ENCODE measurements around the gene SRGAP3.

SRGAP3 gene

DNA sequence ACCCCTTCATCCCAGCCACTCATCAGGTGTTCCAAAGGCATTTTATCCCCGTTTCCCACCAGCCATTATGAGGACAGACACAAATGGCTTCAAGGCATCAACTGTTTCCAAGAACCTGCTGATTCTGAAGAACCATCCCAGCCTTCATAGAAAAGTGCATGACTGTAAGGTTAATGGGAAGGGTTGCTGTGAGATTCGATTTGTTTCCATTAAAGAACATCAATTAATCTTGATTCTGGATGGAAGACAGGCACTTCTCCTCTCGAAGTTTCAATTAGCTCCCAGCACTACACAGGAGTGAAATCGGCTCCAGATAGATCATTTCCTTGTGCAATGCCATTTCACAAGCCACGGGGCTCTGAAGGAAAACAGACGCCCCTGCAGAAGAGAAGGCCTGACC lies 25.8 kb downstream of the SRGAP3 start:
- no peak for DNase-seq

DNA sequence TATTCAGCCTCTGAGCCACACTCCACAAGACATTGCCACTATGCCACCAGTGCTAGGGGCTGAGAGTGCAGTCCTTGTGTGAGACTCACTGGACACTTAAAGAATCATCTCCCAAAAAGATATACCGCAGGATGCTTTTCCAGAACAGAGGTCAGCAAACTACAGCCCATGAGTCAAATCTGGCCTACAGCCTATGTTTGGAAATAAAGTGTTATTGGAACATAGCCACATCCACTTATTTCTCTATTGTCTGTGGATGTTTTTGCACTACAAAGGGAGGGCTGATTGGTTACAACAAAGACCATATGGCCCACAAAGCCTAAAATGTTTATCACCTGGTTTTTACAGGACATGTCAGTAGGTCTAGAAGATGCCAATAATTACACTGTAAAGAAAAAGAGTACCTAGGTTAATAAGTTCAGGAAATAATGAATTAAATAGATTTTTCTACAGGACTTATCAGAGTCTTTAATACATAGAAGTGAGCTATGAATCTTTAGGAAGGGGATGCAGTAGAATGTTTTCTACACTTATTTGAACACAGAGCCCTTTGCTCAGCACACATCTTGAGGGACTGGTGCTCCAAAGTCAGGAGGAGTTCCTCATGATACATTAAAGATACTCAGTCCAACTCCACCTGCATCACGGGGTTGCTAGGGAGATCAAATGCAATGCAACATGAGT lies 26.3 kb downstream of the SRGAP3 start:
- no peak for DNase-seq

DNA sequence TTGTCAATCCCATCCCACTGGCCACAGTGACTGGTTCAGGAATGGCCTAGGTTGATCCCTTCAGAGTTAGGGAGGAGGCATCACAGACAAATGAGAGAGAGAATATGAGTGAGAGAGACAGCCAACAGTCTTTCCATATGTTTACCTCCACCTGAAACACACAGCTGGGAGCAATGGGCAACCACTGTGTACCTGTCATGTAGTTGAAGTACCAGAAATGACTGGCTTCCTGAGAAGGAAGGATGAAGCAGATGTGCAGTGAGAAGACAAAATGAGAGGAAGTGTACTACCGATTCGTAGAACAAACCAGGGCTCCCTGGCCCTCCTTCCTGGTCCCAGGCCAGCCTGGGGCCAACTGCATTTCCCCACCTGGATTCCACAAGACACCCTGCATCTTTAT lies 27.4 kb downstream of the SRGAP3 start:
- DNase-seq = no peak

DNA sequence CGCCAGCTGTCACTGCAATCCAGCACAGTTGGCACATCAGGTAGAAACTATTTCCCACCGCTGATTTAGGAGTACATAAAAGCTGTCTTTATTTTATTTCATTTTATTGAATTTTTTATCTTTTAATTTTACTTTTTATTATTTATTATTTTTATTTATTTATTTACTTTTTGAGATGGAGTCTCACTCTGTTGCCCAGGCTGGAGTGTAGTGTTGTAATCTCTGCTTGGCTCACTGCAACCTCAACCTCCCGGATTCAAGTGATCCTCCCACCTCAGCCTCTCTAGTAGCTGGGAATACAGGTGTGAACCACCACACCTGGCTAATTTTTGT lies 31.0 kb downstream of the SRGAP3 start:
- no peak for DNase-seq

DNA sequence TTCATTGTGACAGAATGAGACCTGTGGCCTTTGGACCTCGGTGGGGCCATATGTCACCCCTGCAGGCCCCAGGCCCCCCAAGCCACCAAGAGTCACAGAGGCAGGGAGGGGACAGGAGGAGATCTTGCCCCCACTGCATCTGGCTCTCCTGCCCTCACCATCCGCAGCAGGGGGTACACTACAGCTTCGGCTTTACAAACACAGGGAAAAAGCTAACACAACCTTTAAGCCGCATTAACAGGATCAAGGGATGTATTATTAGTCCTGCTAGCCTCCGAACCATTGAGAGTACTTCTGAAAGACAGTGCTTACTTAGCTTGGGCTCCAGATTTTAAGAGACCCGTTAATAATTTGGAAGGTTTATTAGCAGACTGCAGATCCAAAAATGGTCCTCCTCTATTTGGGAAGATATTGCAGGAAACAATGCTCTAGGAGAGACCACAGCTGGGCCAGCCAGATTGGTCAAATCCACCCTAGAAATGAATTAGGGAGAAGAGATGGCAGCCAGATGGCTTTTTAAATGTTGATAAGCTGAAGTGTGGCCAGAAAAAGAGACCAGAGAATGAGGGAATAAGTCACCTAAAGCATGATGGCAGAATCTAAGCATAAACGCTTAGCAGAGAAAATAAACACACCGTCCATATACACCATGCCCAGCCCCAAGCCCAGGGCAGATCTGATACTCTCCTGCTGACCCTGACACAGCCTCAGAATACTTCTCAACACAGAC lies 31.5 kb downstream of the SRGAP3 start:
- no peak for DNase-seq

DNA sequence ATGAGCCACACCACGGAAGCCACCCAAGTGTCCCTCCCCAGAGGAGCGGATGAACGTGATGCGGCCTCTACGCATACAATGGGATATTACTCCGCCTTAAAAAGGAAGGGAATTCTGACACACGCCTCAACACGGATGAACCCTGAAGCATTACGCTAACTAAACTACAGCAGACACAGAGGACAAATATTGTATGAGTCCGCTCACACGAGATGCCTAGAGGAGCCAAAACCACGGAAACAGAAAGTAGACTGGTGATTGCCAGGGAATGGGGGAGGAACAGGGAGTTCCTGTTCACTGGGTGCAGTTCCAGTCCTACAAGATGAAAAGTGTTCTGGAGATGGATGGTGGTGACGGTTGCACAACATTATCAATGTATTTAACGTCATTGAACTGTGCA lies 32.7 kb downstream of the SRGAP3 start:
- DNase-seq = no peak

DNA sequence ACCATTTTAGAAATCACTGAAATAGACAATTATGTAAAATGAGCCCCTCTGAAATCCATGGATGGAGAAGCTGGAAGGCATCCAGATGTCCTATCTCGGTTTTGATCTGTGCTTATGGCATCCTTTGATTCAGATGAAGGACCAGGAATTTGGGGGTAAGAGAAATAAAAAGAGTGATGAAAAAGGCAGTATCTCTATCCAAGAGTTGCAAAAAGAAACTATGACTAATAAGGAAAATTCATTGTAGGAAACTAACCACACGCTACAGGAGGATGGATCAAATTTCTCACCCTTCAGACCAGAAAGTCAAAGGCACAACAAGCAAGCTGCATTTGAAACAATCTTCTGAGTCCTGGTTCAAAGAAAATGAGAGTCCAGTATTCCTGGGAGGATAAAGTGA lies 34.8 kb downstream of the SRGAP3 start:
- DNase-seq = no peak

DNA sequence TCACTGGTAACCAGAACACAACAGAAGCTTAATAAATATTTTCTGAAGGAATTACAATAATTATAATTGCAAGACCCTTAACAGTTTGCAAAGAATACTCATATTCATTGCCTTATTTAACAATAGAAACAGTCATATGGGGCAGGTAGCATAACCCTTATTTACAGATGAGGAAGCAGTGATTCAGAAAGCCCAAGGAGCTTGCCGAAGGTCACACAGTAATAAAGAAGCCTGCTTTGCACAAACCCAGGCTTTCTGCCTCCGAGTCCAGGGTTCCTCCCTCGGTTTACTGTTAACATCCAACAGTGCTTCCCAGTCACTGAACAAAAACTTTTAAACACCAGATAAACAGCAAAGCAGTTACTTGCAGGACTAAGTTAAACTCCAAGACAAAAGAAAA lies 35.3 kb downstream of the SRGAP3 start:
- DNase-seq = no peak

DNA sequence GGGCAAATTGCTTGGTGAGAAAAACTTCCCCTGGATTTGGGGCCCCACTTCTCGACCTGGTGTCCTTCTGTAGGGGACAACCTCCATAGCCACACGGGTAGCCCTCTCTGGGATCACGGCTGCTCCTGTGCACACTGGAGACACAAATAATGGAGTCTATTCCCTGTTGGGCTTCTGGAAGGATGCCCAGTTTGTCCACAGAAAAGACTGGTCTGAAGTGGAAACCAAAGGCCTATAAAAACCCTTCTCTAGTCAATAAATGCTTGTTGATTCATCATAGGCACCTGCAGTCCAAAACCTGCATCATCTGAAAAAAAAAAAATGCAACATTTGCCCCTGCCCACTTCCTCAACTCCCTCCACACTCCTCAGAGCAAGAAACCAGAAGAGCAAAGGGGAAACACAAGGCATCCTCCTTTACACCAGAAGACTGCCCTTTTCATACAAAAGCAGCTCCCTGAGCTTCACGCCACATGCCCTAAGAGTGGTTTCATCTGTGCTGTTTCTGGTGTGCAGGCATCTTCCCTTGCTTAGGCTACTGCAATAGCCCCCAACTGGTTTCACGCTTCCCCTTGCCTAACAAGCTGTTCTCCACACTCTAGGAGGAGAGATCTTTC lies 36.3 kb downstream of the SRGAP3 start:
- DNase-seq = no peak

DNA sequence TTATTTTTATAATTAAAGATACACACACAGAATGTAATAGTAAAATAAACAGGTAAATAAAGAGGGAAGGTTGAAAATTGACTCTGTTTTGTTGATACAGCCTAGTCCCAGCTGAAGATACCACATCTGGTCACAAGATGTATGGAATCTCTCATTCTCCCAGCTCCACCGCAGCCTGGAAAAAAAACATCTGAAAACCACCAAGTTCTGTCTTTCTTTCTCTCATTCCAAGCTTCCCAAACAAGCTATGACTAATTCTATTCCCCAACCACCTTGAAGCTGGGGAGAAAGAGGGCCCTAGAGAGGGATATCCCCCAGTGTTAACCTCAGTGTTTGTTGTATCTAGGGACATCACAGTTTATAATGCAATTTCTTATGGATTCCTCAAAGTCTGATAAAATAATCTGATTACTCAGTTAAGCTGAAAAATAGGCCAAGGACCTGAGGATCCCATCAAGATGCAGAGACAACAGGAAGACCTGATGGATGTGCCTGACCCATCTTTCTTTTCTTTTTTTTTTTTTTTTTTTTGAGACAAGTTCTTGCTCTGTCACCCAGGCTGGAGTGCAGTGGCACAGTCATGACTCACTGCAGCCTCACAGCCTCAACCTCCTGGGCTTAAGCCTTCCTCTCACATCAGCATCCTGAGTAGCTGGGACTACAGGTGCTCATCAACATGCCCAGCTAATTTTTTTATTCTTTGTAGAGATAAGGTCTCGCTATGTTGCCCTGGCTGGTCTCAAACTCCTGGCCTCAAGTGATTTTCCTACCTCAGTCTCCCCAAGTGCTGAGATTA lies 38.1 kb downstream of the SRGAP3 start:
- no peak for DNase-seq

DNA sequence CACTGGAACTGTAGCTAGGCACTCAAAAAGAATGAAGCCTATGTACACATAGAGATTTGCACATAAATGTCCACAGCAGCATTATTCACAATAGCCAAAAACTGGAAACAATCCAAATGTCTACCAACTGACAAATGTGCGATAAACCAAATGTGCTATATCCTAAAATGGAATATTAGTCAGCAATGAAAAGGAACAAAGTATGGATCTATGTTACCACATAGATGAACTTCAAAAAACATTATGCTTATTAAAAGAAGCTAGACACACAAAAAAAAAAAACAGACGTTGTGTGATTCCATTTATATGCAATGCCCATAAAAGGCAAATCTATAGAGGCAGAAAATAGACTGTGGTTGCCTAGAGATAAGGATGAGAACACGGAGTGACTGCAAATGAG lies 39.7 kb downstream of the SRGAP3 start:
- DNase-seq = no peak

DNA sequence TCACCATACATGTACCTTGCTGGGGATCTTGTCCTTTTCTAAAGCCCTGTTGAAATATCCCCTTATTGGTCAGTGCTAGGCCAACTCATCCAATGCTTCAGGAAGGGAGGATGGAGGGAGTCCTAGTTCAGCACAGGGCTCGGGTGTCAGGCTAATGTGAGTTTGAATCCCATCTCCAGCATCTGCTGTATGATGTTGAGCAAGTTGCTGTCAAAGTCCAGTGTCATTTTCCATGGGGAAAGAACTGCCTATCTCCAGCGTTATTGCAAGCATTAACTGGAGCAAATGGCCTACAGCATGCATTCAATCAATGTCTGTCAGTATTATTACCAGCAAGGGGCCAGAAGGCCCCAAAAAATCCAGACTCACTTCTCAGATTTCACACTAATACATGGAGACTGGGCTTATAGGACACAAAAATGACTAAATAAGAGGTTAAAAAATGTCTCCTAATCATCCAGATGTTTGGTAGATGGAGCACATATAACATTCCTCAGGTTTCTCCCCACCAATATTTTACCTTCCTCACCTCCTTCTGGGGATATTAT lies 40.8 kb downstream of the SRGAP3 start:
- DNase-seq = no peak

DNA sequence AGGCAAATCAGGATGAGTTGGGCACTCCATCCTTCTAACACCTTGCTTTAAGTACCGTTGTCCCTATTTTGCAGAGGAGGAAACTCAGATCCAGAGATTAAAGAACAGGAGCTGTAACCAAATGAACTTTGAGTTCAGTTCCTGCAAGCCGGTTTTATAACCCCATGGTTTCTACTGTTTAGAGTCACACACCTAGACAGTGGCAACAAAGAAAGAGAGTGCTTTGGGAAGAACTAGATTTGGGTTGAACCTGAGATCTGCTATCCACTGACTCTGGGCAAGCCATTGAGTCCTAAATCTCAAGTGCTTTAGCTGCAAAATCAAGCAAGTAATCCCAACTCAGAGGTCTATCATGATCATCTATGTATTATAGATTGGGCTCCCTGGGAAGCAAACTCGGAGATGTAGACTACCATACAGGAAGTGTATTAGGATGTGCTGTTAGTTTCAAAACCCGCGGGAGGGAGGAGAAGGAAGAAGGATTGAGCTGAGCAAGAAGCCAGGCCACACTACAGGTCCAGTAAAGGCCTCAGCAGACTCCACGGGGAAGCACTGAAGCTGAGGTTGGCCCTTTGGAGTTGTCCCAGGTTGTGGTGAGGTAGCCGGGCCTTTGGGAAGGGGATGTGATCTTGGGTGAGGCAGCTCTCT lies 42.2 kb downstream of the SRGAP3 start:
- no peak for DNase-seq

DNA sequence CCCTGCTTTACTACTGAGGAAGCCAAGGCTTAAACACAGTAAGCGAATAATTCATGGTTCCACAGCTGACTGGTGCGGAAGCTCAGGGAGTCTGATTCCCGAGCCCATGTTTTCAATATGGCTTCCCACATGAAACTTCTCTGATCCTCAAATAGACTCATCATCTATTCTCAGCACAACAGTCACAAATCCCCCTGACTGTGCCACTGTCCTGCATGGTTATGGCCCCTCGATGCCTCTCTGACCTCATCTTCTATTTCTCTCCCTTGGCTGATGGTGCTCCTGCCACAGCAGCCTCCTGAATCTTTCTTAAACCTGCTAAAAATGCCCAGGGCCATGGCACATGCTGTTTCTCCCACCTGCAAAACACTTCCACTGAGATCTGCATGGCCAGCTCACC lies 43.2 kb downstream of the SRGAP3 start:
- no peak for DNase-seq

DNA sequence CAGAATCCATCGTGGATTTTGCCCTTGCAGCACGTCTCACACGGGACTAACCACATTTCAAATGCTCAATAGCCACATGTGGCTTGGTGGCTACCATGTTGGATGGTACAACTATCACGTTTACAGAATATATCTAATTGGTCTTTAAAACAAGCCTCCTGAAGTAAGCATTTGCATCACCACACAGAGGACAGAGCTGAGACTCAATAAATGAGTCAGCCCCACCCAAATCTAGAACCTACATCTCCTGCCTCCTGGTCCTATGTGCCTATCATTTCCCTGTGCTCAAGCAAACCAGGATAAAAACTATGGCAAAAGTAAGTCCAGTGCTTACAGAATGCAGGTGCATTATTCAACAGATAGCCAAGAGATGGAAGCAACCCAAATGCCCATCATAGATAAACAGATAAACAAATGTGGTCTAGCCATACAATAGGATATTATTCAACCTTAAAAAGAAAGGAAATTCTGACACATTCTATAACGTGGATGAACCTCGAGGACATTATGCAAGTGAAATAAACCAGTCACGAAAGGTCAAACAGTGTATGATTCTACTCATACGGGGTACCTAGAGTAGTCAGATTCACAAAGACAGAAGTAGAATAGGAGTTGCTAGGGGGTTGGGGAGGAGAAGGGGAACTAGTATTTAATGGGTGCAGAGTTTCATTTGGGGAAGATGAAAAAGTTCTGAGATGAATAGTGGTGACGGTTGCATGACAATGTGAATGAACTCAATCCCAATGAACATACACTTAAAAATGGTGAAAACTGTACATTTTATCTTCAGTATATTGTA lies 43.9 kb downstream of the SRGAP3 start:
- no peak for DNase-seq

DNA sequence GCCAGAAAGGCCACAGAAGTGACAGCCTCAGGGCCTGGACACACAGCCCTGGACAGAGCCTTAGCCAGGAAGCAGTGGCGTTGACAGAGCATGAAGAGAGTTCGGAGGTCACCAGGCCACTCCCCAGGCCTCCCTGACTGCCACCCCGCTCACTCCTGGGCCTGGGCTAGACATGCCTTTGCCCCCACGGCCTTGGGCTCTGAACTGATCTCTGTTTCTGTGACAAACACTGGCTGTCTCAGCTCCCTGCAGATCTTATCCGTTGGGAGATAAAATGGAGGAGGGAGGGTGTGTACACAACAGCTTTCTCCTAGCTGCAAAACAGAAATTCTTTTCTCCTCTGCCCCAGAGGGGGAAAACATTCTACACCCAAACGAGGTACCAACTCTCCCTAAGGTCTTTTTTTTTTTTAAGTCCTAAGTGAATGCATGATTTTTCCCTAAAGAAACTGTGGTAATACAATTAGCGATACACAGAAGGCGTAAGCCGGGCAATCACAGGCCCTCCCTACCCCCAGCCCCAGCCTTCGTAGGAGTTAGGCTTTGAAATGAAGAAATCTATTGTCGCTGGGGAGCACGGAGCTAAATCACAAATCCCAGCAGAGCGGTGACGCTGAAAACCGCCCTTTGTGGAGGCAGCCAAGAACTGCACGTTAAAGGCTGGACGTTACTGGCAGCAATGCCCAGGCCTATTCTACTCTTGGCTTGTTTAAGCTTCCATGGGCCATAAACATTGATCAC lies 45.0 kb downstream of the SRGAP3 start:
- DNase-seq = no peak

DNA sequence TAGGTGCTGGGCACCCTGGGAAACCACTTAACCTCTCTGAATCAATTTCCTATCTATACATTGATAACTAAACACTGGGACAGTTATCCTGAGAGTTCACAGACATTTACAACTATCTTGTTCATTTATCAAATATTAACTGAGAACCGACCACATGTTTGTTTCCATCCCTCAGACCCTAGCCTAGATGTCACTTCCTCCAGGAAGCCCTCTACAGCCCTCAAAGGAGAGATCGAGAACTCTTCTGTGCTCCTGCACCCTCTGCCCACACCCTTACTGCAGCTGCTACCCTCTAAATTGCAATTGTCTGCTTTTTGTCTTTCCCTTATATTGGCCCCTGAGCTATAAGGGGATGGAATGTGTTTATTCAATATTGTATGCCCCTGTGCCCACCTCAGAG lies 46.1 kb downstream of the SRGAP3 start:
- DNase-seq = no peak

DNA sequence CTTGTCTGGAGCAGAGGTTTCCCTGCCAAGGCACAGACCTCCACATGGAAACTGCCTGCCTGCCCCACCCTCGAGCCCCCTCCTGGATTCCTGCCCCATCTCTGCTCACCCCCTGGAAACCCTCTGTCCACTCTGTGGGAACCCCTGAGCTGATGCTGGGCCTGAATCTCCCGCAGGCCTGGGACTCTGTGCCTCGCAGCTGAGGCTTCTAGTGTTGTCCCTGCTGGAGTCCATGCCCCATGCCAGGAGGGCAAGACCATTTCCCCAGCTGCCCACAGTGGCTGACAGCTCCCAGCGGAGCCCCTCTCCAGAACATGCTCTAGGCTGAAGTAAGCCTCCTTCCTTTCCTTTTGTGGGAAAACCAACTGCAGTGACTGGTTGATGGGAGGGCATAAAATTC lies 46.9 kb downstream of the SRGAP3 start:
- no peak for DNase-seq

DNA sequence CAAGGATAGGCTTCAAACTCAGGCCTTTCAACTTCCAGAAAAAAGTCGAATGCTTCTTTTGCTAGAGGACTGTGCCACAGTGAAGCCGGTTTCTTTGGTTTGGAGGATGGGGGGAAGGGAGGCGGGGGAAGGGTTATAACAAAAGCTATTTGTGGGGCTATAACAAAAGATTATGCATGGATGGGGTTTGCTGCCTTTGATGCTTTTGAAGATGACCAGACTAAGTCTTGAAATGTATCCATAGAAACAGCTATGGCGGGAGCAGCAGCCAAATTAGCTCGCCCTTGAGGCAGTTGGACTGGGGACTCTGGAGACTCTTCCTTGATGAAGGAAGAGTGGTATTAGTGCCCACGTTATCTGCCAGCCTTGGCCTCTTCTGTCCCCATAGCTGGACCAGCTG lies 47.5 kb downstream of the SRGAP3 start:
- DNase-seq = no peak

DNA sequence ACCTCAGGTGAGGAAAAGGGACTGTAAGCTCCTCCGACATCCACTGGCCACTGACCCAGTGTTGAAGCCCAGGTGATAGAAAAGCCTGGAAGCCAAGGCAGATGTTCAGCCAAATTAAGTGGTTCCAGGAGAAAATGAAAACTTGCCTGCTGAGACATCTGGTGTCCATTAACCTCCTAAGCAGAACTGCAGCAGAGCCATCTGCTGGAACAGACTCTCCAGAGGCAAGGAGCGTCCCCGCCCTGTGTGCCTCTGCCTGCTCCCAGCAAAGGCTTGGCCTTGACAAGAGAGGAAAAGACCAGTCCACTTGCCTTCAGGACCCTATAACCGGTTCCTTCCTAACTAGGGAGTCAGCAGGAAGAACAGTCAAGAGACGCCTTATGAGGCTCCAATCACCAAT lies 48.2 kb downstream of the SRGAP3 start:
- no peak for DNase-seq

DNA sequence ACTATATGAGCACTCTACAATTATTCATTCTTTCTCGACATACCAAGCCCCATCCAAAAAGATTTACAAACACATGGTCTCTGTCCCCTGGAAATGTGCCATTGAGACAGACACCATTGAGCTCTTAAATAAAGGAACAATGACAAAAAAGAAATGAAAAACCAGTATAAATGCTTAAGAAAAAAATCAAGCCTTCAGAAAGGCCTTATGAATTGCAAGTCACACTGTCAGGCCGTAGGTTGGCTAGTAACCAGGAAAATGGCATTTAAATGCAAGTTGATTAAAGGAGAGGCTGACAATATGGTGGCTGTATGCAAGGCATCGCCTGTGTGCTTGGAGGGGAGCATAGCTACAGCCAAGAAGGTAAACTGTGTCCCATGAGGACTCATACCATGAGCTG lies 49.7 kb downstream of the SRGAP3 start:
- DNase-seq = no peak
